ENCODE measurements around the gene STK4.
"Not testable (repeated sequence)": the region's sequence is repeated elsewhere in the genome, so short reads cannot be mapped to it uniquely, and the experiment has no call there.

STK4 gene

GRCh38 chr20:45053430-45054351 lies 87.4 kb downstream of the STK4 start:
- no peak for DNase-seq (ENCODE audit: low read depth in 2 of 2)

- DNase-seq (ENCODE audit: low read depth in 2 of 2), result no peak
Measured at GRCh38 chr20:45055056-45055455, 88.7 kb downstream of the STK4 start.

GRCh38 chr20:45056473-45057173 lies 90.3 kb downstream of the STK4 start:
- no peak for DNase-seq (ENCODE audit: low read depth in 2 of 2)

- DNase-seq (ENCODE audit: low read depth in 2 of 2), result no peak
Measured at GRCh38 chr20:45058168-45058850, 92.0 kb downstream of the STK4 start.

GRCh38 chr20:45059022-45059728 lies 92.9 kb downstream of the STK4 start:
- DNase-seq (ENCODE audit: low read depth in 2 of 2), result no peak

GRCh38 chr20:45060294-45060693 lies 94.0 kb downstream of the STK4 start:
- DNase-seq (ENCODE audit: low read depth in 2 of 2), result no peak

- DNase-seq (ENCODE audit: low read depth in 2 of 2), result no peak
Measured at GRCh38 chr20:45061244-45061643, 94.9 kb downstream of the STK4 start.

- not testable (repeated sequence) for DNase-seq (ENCODE audit: low read depth in 2 of 2)
Measured at GRCh38 chr20:45063107-45063506, 96.8 kb downstream of the STK4 start.

GRCh38 chr20:45064812-45065211 lies 98.5 kb downstream of the STK4 start:
- DNase-seq (ENCODE audit: low read depth in 2 of 2), result no peak

GRCh38 chr20:45066372-45066771 lies 100.1 kb downstream of the STK4 start:
- DNase-seq (ENCODE audit: low read depth in 2 of 2), result no peak

- DNase-seq (ENCODE audit: low read depth in 2 of 2), result no peak
Measured at GRCh38 chr20:45067087-45067486, 100.8 kb downstream of the STK4 start.

GRCh38 chr20:45067558-45067957 lies 101.2 kb downstream of the STK4 start:
- no peak for DNase-seq (ENCODE audit: low read depth in 2 of 2)

GRCh38 chr20:45069261-45069660 lies 102.9 kb downstream of the STK4 start:
- no peak for DNase-seq (ENCODE audit: low read depth in 2 of 2)

- DNase-seq (ENCODE audit: low read depth in 2 of 2), result no peak
Measured at GRCh38 chr20:45070932-45071632, 104.8 kb downstream of the STK4 start.

GRCh38 chr20:45072066-45072465 lies 105.8 kb downstream of the STK4 start:
- DNase-seq (ENCODE audit: low read depth in 2 of 2), result no peak

- no peak for DNase-seq (ENCODE audit: low read depth in 2 of 2)
Measured at GRCh38 chr20:45073221-45073620, 106.9 kb downstream of the STK4 start.

- DNase-seq (ENCODE audit: low read depth in 2 of 2), result no peak
Measured at GRCh38 chr20:45077559-45077958, 111.2 kb downstream of the STK4 start.

- no peak for DNase-seq (ENCODE audit: low read depth in 2 of 2)
Measured at GRCh38 chr20:45080867-45081624, 114.7 kb downstream of the STK4 start.

GRCh38 chr20:45082468-45082867 lies 116.2 kb downstream of the STK4 start:
- DNase-seq (ENCODE audit: low read depth in 2 of 2), result no peak

GRCh38 chr20:45083127-45083526 lies 116.8 kb downstream of the STK4 start:
- no peak for DNase-seq (ENCODE audit: low read depth in 2 of 2)

Data from stimulated activated CD8-positive, alpha-beta memory T cell treated with anti-CD3 and anti-CD28 coated beads, Interleukin-15, amount 100 ng/mL, for 48 hours (primary cell).